ENCODE data around the gene MYBBP1A. TPM values are rescaled to one million over a fixed set of nuclear protein-coding genes. Genes with fewer than 3 reads are reported as not detected.
"Not testable (repeated sequence)": the region's sequence is repeated elsewhere in the genome, so short reads cannot be mapped to it uniquely, and the experiment has no call there.

The MYBBP1A gene, protein sequence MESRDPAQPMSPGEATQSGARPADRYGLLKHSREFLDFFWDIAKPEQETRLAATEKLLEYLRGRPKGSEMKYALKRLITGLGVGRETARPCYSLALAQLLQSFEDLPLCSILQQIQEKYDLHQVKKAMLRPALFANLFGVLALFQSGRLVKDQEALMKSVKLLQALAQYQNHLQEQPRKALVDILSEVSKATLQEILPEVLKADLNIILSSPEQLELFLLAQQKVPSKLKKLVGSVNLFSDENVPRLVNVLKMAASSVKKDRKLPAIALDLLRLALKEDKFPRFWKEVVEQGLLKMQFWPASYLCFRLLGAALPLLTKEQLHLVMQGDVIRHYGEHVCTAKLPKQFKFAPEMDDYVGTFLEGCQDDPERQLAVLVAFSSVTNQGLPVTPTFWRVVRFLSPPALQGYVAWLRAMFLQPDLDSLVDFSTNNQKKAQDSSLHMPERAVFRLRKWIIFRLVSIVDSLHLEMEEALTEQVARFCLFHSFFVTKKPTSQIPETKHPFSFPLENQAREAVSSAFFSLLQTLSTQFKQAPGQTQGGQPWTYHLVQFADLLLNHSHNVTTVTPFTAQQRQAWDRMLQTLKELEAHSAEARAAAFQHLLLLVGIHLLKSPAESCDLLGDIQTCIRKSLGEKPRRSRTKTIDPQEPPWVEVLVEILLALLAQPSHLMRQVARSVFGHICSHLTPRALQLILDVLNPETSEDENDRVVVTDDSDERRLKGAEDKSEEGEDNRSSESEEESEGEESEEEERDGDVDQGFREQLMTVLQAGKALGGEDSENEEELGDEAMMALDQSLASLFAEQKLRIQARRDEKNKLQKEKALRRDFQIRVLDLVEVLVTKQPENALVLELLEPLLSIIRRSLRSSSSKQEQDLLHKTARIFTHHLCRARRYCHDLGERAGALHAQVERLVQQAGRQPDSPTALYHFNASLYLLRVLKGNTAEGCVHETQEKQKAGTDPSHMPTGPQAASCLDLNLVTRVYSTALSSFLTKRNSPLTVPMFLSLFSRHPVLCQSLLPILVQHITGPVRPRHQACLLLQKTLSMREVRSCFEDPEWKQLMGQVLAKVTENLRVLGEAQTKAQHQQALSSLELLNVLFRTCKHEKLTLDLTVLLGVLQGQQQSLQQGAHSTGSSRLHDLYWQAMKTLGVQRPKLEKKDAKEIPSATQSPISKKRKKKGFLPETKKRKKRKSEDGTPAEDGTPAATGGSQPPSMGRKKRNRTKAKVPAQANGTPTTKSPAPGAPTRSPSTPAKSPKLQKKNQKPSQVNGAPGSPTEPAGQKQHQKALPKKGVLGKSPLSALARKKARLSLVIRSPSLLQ (N-terminal part only)
- total RNA-seq = 87.6 and 88.7 TPM in 2 replicates

- intact Hi-C loops (cut with micrococcal nuclease) = loop anchor here (1.0 to 5.0 kb wide), 2 partner anchors 237 to 291 kb away; no protein-coding TSS in a partner anchor
Measured at GRCh38 chr17:4554997-4555799, at the start of gene MYBBP1A. TSS of gene MYBBP1A (minus strand) at chr17:4555384. CDS start at chr17:4555324, 60 bp downstream.

DNA sequence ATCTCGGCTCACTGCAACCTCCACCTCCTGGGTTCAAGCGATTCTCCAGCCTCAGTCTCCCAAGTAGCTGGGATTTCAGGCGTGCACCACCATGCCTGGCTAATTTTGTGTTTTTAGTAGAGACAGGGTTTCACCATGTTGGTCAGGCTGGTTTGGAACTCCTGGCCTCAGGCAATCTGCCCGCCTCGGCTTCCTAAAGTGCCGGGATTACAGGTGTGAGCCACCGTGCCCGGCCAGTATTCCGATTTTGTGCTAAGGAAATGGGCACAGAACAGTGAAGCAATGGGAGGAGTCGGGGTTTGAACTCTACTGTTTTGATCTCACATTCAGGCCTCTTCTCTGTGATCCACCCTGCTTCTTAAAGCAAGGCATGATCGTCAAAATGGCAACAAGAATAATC lies 49.6 kb upstream of the MYBBP1A start:
- intact Hi-C loops (cut with micrococcal nuclease) = not testable (repeated sequence)

GRCh38 chr17:4604111-4604644 lies 49.0 kb upstream of the MYBBP1A start:
- intact Hi-C loops (cut with micrococcal nuclease) = no loop called here

- intact Hi-C loops (cut with micrococcal nuclease) = no loop called here
Measured at GRCh38 chr17:4602041-4602440, 46.9 kb upstream of the MYBBP1A start.

- intact Hi-C loops (cut with micrococcal nuclease) = no loop called here
Measured at GRCh38 chr17:4601326-4601725, 46.1 kb upstream of the MYBBP1A start.

- intact Hi-C loops (cut with micrococcal nuclease) = no loop called here
Measured at GRCh38 chr17:4600563-4600962, 45.4 kb upstream of the MYBBP1A start.

DNA sequence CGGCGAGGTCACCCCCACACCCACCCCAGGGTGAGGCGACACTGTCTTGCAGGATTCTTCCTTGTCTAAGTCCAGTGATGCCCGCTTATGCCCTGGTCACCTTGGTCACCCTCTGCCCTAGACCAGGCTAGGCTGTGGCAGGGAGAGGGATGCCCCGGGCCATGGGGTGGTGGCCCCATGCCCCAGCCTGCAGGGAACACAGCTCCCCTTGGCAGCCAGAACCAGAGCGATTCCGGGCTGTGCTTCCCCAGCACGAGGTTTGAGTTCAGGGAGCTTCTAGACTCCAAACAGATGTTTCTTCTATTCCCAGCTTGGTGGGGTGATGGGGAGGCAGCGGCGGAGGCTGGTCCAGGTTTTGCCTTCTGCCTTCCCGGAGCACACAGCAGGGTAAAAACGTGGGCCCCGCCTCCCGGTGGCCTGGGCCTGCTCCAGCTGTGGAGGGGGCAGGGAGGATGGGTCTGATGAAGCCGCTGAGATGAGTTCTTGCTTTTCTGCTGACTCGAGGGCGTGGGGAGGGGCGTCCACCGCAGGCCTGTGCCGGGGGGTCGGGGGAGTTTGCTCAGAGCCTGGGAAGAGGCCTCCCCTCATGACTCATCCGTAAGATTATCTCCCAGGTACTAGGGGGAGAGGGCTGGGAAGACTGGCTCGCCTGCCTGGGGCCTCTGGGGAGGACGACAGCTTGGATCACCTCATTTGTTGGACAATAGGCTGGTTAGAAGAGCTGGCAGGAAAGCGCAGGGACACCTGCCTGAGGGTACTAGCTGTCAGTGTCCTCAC lies 44.5 kb upstream of the MYBBP1A start:
- intact Hi-C loops (cut with micrococcal nuclease) = no loop called here

GRCh38 chr17:4598776-4599504 lies 43.8 kb upstream of the MYBBP1A start:
- intact Hi-C loops (cut with micrococcal nuclease) = no loop called here

DNA sequence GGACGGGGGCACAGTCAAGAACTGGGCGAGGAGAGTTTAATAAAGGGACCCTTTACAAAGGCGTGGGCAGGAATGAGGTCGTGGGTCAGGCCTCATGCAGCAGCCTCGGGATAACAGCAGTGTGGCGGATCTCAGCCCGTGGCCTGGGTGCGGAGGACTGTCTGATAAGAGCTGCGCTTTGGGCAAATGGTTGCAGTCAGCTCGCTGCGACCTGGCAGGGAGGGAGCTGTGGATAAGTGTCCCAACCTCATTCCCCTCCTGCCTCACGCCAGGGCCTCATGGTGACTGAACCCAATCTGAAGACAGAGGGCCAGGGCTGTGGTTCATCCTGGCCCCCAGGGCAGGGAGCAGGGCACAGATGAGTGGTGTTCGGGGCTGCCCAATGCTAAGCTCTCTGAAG lies 42.8 kb upstream of the MYBBP1A start:
- intact Hi-C loops (cut with micrococcal nuclease) = no loop called here

GRCh38 chr17:4596636-4597380 lies 41.6 kb upstream of the MYBBP1A start:
- intact Hi-C loops (cut with micrococcal nuclease) = no loop called here

DNA sequence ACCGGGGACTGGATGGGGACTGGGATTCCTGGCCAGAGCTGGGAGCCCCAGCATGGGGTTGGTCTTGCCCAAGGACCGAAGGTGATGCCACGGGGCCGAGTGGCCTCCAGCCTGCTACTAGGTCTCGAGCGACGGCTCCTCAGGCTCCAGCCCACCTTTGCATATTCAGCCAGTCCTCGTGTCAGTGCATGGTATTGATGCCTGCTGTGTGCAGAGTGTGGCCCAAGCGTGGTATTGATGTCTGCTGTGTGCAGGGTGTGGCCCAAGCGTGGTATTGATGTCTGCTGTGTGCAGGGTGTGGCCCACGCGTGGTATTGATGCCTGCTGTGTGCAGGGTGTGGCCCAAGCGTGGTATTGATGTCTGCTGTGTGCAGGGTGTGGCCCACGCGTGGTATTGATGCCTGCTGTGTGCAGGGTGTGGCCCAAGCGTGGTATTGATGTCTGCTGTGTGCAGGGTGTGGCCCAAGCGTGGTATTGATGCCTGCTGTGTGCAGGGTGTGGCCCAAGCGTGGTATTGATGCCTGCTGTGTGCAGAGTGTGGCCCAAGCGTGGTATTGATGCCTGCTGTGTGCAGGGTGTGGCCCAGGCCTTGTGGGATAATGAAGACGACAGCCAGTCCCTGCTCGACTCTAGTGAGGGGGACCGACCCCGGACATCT lies 40.6 kb upstream of the MYBBP1A start:
- intact Hi-C loops (cut with micrococcal nuclease) = not testable (repeated sequence)

GRCh38 chr17:4594931-4595684 lies 39.9 kb upstream of the MYBBP1A start:
- intact Hi-C loops (cut with micrococcal nuclease) = no loop called here

- intact Hi-C loops (cut with micrococcal nuclease) = no loop called here
Measured at GRCh38 chr17:4594406-4594805, 39.2 kb upstream of the MYBBP1A start.

DNA sequence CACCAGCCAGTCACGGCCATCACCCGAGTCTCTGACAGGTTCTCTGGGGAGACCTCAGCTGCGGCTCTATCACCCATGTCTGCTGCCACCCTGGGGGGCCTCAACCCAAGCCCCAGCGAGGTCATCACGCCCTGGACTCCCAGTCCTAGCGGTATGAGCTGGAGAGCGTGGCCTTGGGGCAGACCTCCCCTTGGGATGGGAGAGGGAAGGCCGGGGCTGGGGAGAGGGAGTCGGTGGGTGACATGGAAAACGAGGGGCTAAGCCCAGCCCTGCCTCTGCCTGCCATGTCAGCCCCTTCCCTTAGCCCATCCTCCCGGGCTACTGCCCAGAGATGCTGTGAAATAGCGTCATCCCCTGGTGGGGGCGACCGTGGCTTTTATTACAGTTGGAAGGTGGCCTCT lies 37.8 kb upstream of the MYBBP1A start:
- intact Hi-C loops (cut with micrococcal nuclease) = no loop called here

DNA sequence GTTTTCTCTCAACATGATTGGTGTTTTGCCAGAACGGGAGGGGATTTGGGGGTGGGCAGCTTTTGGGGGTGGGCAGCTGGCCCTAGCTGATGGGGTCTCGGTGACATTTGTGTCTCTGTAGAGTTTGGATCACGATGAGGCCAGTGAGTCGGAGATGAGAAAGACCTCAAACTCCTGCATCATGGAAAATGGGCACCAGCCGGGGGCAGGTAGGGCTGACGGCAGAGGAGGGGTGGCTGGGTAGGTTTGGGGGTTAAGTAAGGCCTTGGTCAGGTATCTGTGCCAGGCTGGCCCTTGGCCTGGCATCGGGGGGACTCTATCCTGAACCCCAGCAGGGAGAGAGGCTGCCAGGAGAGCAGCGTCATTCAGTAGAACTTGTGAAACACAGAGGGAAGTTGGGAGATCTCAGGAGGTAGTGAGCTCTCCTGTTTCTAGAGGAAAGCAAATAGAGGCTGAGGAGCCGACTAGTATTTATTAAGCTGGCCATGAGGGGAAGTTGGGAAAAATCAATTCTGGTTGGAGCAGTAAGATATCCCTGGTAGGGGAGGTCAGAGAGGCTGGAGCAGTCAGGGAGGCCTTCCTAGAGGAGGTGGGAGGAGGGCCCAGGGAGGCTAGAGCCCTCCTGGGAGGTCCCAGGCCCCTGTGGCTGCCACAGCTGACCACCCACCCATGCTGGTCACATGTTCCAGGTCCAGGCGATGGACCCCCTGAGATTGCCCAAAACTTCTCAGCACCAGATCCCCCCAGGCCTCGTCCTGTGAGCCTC lies 37.2 kb upstream of the MYBBP1A start:
- intact Hi-C loops (cut with micrococcal nuclease) = no loop called here

- intact Hi-C loops (cut with micrococcal nuclease) = no loop called here
Measured at GRCh38 chr17:4591529-4591928, 36.3 kb upstream of the MYBBP1A start.
